ENCODE measurements around the gene RXRA.

The RXRA gene

GRCh38 chr9:134367061-134367460, 40.8 kb downstream of the RXRA start:
- Histone ChIP-seq H4K8ac (ENCODE audit: low read depth, low read length) (peak overlapping the region; percentile 31), H3K4ac (ENCODE audit: low read depth, low read length) (peak overlapping the region; percentile 25), H2AFZ (ENCODE audit: insufficient read depth, low read length, poor library complexity) (no peak overlapping the region), H4K91ac (ENCODE audit: low read depth, low read length) (peak overlapping the region; percentile 65), H2BK5ac (ENCODE audit: low read depth, low read length, poor library complexity) (no peak overlapping the region), H2BK12ac (ENCODE audit: low read length) (peak overlapping the region; percentile 44), H3K4me3 (ENCODE audit: low read depth, low read length) (no peak overlapping the region), H3K27me3 (ENCODE audit: insufficient read depth, low read length) (no peaks in the 10 kb centered on the region), H3K27ac (ENCODE audit: low read depth, low read length) (no peak overlapping the region), H3K23ac (ENCODE audit: low read length) (no peak overlapping the region), H3K4me2 (ENCODE audit: low read length) (no peak overlapping the region), H3K4me1 (ENCODE audit: control insufficient read depth in 1 of 2, insufficient read depth in 2 of 2, low read length in 2 of 2) (peaks cover 28 to 34% of the 10 kb centered on the region in 2 experiments), H3K14ac (ENCODE audit: low read length) (peak overlapping the region; percentile 11), H3K79me2 (ENCODE audit: control insufficient read depth, insufficient read depth, low read length, poor library complexity) (peaks cover 15% of the 10 kb centered on the region), H3K36me3 (ENCODE audit: control insufficient read depth in 1 of 2, insufficient read depth in 2 of 2, low read length in 2 of 2) (no peaks in the 10 kb centered on the region), H3K18ac (ENCODE audit: low read length) (peak overlapping the region; percentile 51), H2AK5ac (ENCODE audit: low read length) (peak overlapping the region; percentile 15), H3K9ac (ENCODE audit: low read length) (no peak overlapping the region), H3K79me1 (ENCODE audit: low read length) (peaks cover 5% of the 10 kb centered on the region), H3K9me3 (ENCODE audit: insufficient read depth, low read depth, low read length) (peaks cover 2% of the 10 kb centered on the region), H4K12ac (ENCODE audit: low read depth, low read length) (no peak overlapping the region), H2BK120ac (ENCODE audit: insufficient read depth, low read length, poor library complexity) (peak overlapping the region; percentile 13)
- no CpG with 5 or more reads among the region's 12 CpGs for WGBS (ENCODE audit: extremely low coverage, insufficient coverage, insufficient read length)
- DNase-seq = no peak

- WGBS (ENCODE audit: extremely low coverage, insufficient coverage, insufficient read length) = no CpG with 5 or more reads among the region's 19 CpGs
- no peak overlapping the region for H3K4ac ChIP-seq (ENCODE audit: low read depth, low read length)
These were observed 41.7 kb downstream of the RXRA start for GRCh38 chr9:134367791-134368490.

GRCh38 chr9:134368571-134368970, 42.3 kb downstream of the RXRA start:
- Histone ChIP-seq H2AFZ (ENCODE audit: insufficient read depth, low read length, poor library complexity) (no peak overlapping the region), H3K14ac (ENCODE audit: low read length) (no peak overlapping the region), H3K4ac (ENCODE audit: low read depth, low read length) (peak overlapping the region; percentile 0), H3K18ac (ENCODE audit: low read length) (no peak overlapping the region), H4K91ac (ENCODE audit: low read depth, low read length) (no peak overlapping the region), H4K12ac (ENCODE audit: low read depth, low read length) (no peak overlapping the region), H3K9me3 (ENCODE audit: insufficient read depth, low read depth, low read length) (peaks cover 2% of the 10 kb centered on the region), H3K23ac (ENCODE audit: low read length) (peak overlapping the region; percentile 19), H3K4me1 (ENCODE audit: control insufficient read depth in 1 of 2, insufficient read depth in 2 of 2, low read length in 2 of 2) (peaks cover 35 to 41% of the 10 kb centered on the region in 2 experiments), H2BK12ac (ENCODE audit: low read length) (no peak overlapping the region), H3K4me2 (ENCODE audit: low read length) (no peak overlapping the region), H3K27ac (ENCODE audit: low read depth, low read length) (no peak overlapping the region), H3K4me3 (ENCODE audit: low read depth, low read length) (peak overlapping the region; percentile 6), H2BK5ac (ENCODE audit: low read depth, low read length, poor library complexity) (no peak overlapping the region), H3K9ac (ENCODE audit: low read length) (no peak overlapping the region), H3K79me2 (ENCODE audit: control insufficient read depth, insufficient read depth, low read length, poor library complexity) (peaks cover 17% of the 10 kb centered on the region), H4K8ac (ENCODE audit: low read depth, low read length) (no peak overlapping the region), H2AK5ac (ENCODE audit: low read length) (no peak overlapping the region), H3K36me3 (ENCODE audit: control insufficient read depth in 1 of 2, insufficient read depth in 2 of 2, low read length in 2 of 2) (no peaks in the 10 kb centered on the region), H3K27me3 (ENCODE audit: insufficient read depth, low read length) (no peaks in the 10 kb centered on the region), H3K79me1 (ENCODE audit: low read length) (peaks cover 5% of the 10 kb centered on the region), H2BK120ac (ENCODE audit: insufficient read depth, low read length, poor library complexity) (no peak overlapping the region)
- no peak for DNase-seq
- WGBS (ENCODE audit: extremely low coverage, insufficient coverage, insufficient read length) = 100% methylated on average over 2 of the region's 3 CpGs

More at GRCh38 chr9:134367791-134368490, 41.7 kb downstream of the RXRA start:
- no peaks in the 10 kb centered on the region for H3K27me3 ChIP-seq (ENCODE audit: insufficient read depth, low read length)
- no peak overlapping the region for H2AFZ ChIP-seq (ENCODE audit: insufficient read depth, low read length, poor library complexity)
- no peak overlapping the region for H4K8ac ChIP-seq (ENCODE audit: low read depth, low read length)
- no peak overlapping the region for H4K12ac ChIP-seq (ENCODE audit: low read depth, low read length)
- H3K4me2 ChIP-seq (ENCODE audit: low read length) = peak overlapping the region; percentile 4
- H3K14ac ChIP-seq (ENCODE audit: low read length) = no peak overlapping the region
- no peak overlapping the region for H3K23ac ChIP-seq (ENCODE audit: low read length)
- no peak overlapping the region for H3K4me3 ChIP-seq (ENCODE audit: low read depth, low read length)
- peaks cover 5% of the 10 kb centered on the region for H3K79me1 ChIP-seq (ENCODE audit: low read length)
- peaks cover 2% of the 10 kb centered on the region for H3K9me3 ChIP-seq (ENCODE audit: insufficient read depth, low read depth, low read length)
- DNase-seq = peak; percentile 85 to 86
- no peak overlapping the region for H2BK5ac ChIP-seq (ENCODE audit: low read depth, low read length, poor library complexity)
- no peak overlapping the region for H3K27ac ChIP-seq (ENCODE audit: low read depth, low read length)
- no peak overlapping the region for H2BK120ac ChIP-seq (ENCODE audit: insufficient read depth, low read length, poor library complexity)
- peak overlapping the region; percentile 5 for H2AK5ac ChIP-seq (ENCODE audit: low read length)
- H3K79me2 ChIP-seq (ENCODE audit: control insufficient read depth, insufficient read depth, low read length, poor library complexity) = peaks cover 15% of the 10 kb centered on the region
- H2BK12ac ChIP-seq (ENCODE audit: low read length) = no peak overlapping the region
- H3K4me1 ChIP-seq (ENCODE audit: control insufficient read depth in 1 of 2, insufficient read depth in 2 of 2, low read length in 2 of 2) = peaks cover 34 to 39% of the 10 kb centered on the region in 2 experiments
- H3K36me3 ChIP-seq (ENCODE audit: control insufficient read depth in 1 of 2, insufficient read depth in 2 of 2, low read length in 2 of 2) = no peaks in the 10 kb centered on the region
- H4K91ac ChIP-seq (ENCODE audit: low read depth, low read length) = peak overlapping the region; percentile 65
- H3K9ac ChIP-seq (ENCODE audit: low read length) = no peak overlapping the region
- H3K18ac ChIP-seq (ENCODE audit: low read length) = peak overlapping the region; percentile 26

- 100% methylated on average over 3 of the region's 19 CpGs for WGBS (ENCODE audit: extremely low coverage, insufficient coverage, insufficient read length)
- peaks cover 2% of the 10 kb centered on the region for H3K9me3 ChIP-seq (ENCODE audit: insufficient read depth, low read depth, low read length)
- H3K14ac ChIP-seq (ENCODE audit: low read length) = no peak overlapping the region
- peaks cover 17% of the 10 kb centered on the region for H3K79me2 ChIP-seq (ENCODE audit: control insufficient read depth, insufficient read depth, low read length, poor library complexity)
- no peak overlapping the region for H3K18ac ChIP-seq (ENCODE audit: low read length)
- no peak overlapping the region for H4K8ac ChIP-seq (ENCODE audit: low read depth, low read length)
- peaks cover 5% of the 10 kb centered on the region for H3K79me1 ChIP-seq (ENCODE audit: low read length)
- no peak overlapping the region for H3K4me2 ChIP-seq (ENCODE audit: low read length)
- no peak overlapping the region for H3K27ac ChIP-seq (ENCODE audit: low read depth, low read length)
- DNase-seq = no peak
- peaks cover 35 to 44% of the 10 kb centered on the region in 2 experiments for H3K4me1 ChIP-seq (ENCODE audit: control insufficient read depth in 1 of 2, insufficient read depth in 2 of 2, low read length in 2 of 2)
- no peak overlapping the region for H2BK12ac ChIP-seq (ENCODE audit: low read length)
- no peak overlapping the region for H3K4me3 ChIP-seq (ENCODE audit: low read depth, low read length)
- H4K91ac ChIP-seq (ENCODE audit: low read depth, low read length) = no peak overlapping the region
- H3K4ac ChIP-seq (ENCODE audit: low read depth, low read length) = peak overlapping the region; percentile 16
- no peak overlapping the region for H3K9ac ChIP-seq (ENCODE audit: low read length)
- no peak overlapping the region for H3K23ac ChIP-seq (ENCODE audit: low read length)
- H4K12ac ChIP-seq (ENCODE audit: low read depth, low read length) = no peak overlapping the region
- no peak overlapping the region for H2BK120ac ChIP-seq (ENCODE audit: insufficient read depth, low read length, poor library complexity)
- no peaks in the 10 kb centered on the region for H3K27me3 ChIP-seq (ENCODE audit: insufficient read depth, low read length)
- H2AFZ ChIP-seq (ENCODE audit: insufficient read depth, low read length, poor library complexity) = no peak overlapping the region
- H3K36me3 ChIP-seq (ENCODE audit: control insufficient read depth in 1 of 2, insufficient read depth in 2 of 2, low read length in 2 of 2) = no peaks in the 10 kb centered on the region
- H2BK5ac ChIP-seq (ENCODE audit: low read depth, low read length, poor library complexity) = no peak overlapping the region
- H2AK5ac ChIP-seq (ENCODE audit: low read length) = no peak overlapping the region
These were observed 43.4 kb downstream of the RXRA start for GRCh38 chr9:134369416-134370212.

Measured in trophoblast cell (in vitro differentiated cells and primary cell).